Measurements from ENCODE around the gene IL4R. TPM values are rescaled to one million over a fixed set of nuclear protein-coding genes. Genes with fewer than 3 reads are reported as not detected.
"Not testable (repeated sequence)": the region's sequence is repeated elsewhere in the genome, so short reads cannot be mapped to it uniquely, and the experiment has no call there.

The IL4R gene
- total RNA-seq, 2 experiments from 2014 or later: 73.1 to 82.8 TPM

- intact Hi-C loops (cut with micrococcal nuclease; ENCODE audit: unreplicated experiment): no loop called here
- Histone ChIP-seq H3K27ac (ENCODE audit: low read depth, low read length, poor library complexity, severe bottlenecking) (no peak overlapping the region), H3K4me2 (ENCODE audit: low read length) (no peak overlapping the region), H3K9me2 (ENCODE audit: insufficient read depth, low read length) (no peaks in the 10 kb centered on the region), H4K20me1 (ENCODE audit: insufficient read depth, low read length) (no peaks in the 10 kb centered on the region), H3K79me2 (ENCODE audit: insufficient read depth, low read depth, low read length) (peaks cover 4% of the 10 kb centered on the region; the same call in 1 of the 2 replicates), H3K9me3 (ENCODE audit: low read length) (no peaks in the 10 kb centered on the region), H2AFZ (ENCODE audit: low read length) (no peak overlapping the region), H3K4me3 (ENCODE audit: low read depth, low read length, poor library complexity, severe bottlenecking) (no peak overlapping the region), H3K4me1 (ENCODE audit: insufficient read depth, low read length, poor library complexity, severe bottlenecking) (peaks cover 15% of the 10 kb centered on the region), H3K36me3 (ENCODE audit: insufficient read depth, low read length) (peaks cover 43% of the 10 kb centered on the region)
- no peak for DNase-seq (ENCODE audit: low spot score)
- BruUV-seq (replicated peaks): no TSS peak
- TF ChIP-seq EZH2phosphoT487 (IDR thresholded peaks at IDR 0.05; ENCODE audit: borderline replicate concordance, low read depth, low read length): no peak
- no peak for TF ChIP-seq CTCF (conservative IDR thresholded peaks at IDR 0.05; ENCODE audit: low read length)
- CTCF ChIA-PET (ENCODE audit: unreplicated experiment): no interaction called here
- POLR2A ChIA-PET: interaction anchor here (0.6 kb wide), 1 partner anchor 53 kb away, joined by 3 read pairs; no protein-coding TSS in a partner anchor
Observed at GRCh38 chr16:27328937-27329336, 15.2 kb downstream of the IL4R start.

- peaks cover 49% of the 10 kb centered on the region for H3K36me3 ChIP-seq (ENCODE audit: insufficient read depth, low read length)
- POLR2A ChIA-PET: interaction anchor here (0.6 kb wide), 1 partner anchor 54 kb away, joined by 3 read pairs; no protein-coding TSS in a partner anchor
- CTCF ChIA-PET (ENCODE audit: unreplicated experiment); intact Hi-C loops (cut with micrococcal nuclease; ENCODE audit: unreplicated experiment); H3K4me3 ChIP-seq (ENCODE audit: low read depth, low read length, poor library complexity, severe bottlenecking); H4K20me1 ChIP-seq (ENCODE audit: insufficient read depth, low read length); DNase-seq (ENCODE audit: low spot score); H3K27ac ChIP-seq (ENCODE audit: low read depth, low read length, poor library complexity, severe bottlenecking); H3K9me2 ChIP-seq (ENCODE audit: insufficient read depth, low read length); H3K4me2 ChIP-seq (ENCODE audit: low read length); H2AFZ ChIP-seq (ENCODE audit: low read length); H3K9me3 ChIP-seq (ENCODE audit: low read length); H3K79me2 ChIP-seq (ENCODE audit: insufficient read depth, low read depth, low read length); BruUV-seq (replicated peaks): not testable (repeated sequence)
- H3K4me1 ChIP-seq (ENCODE audit: insufficient read depth, low read length, poor library complexity, severe bottlenecking): peaks cover 15% of the 10 kb centered on the region
Observed at GRCh38 chr16:27329376-27330079, 15.8 kb downstream of the IL4R start.

- Histone ChIP-seq H3K27ac (ENCODE audit: low read depth, low read length, poor library complexity, severe bottlenecking) (no peak overlapping the region), H4K20me1 (ENCODE audit: insufficient read depth, low read length) (no peaks in the 10 kb centered on the region), H3K4me3 (ENCODE audit: low read depth, low read length, poor library complexity, severe bottlenecking) (no peak overlapping the region), H3K4me2 (ENCODE audit: low read length) (no peak overlapping the region), H2AFZ (ENCODE audit: low read length) (no peak overlapping the region), H3K9me3 (ENCODE audit: low read length) (no peaks in the 10 kb centered on the region), H3K9me2 (ENCODE audit: insufficient read depth, low read length) (no peaks in the 10 kb centered on the region), H3K4me1 (ENCODE audit: insufficient read depth, low read length, poor library complexity, severe bottlenecking) (peaks cover 15% of the 10 kb centered on the region), H3K79me2 (ENCODE audit: insufficient read depth, low read depth, low read length) (peaks cover 4% of the 10 kb centered on the region; the same call in 1 of the 2 replicates), H3K36me3 (ENCODE audit: insufficient read depth, low read length) (peaks cover 52% of the 10 kb centered on the region)
- intact Hi-C loops (cut with micrococcal nuclease; ENCODE audit: unreplicated experiment): no loop called here
- POLR2A ChIA-PET: no interaction called here
- TF ChIP-seq EZH2phosphoT487 (IDR thresholded peaks at IDR 0.05; ENCODE audit: borderline replicate concordance, low read depth, low read length) (no peak), CTCF (conservative IDR thresholded peaks at IDR 0.05; ENCODE audit: low read length) (no peak)
- BruUV-seq (replicated peaks): no TSS peak
- CTCF ChIA-PET (ENCODE audit: unreplicated experiment): no interaction called here
- no peak for DNase-seq (ENCODE audit: low spot score)
Observed at GRCh38 chr16:27330542-27330941, 16.8 kb downstream of the IL4R start.

Data from OCI-LY7 (cell line).